CD4-positive, alpha-beta T cell treated with Interleukin-17A for 1 hour (primary cell): ENCODE data around the gene TBX10.
"Not testable (repeated sequence)": the region's sequence is repeated elsewhere in the genome, so short reads cannot be mapped to it uniquely, and the experiment has no call there.

Source experiments
- DNase-seq: peaks from one replicate; pipeline ENCODE4 v3.0.0-alpha.2; 2020

The TBX10 gene

GRCh38 chr11:67663532-67664212 is 24.1 kb upstream of the TBX10 start:
- no peak for DNase-seq

- no peak for DNase-seq
Observed at GRCh38 chr11:67662835-67663531, 23.4 kb upstream of the TBX10 start.

GRCh38 chr11:67662142-67662834 is 22.7 kb upstream of the TBX10 start:
- no peak for DNase-seq

- DNase-seq, result not testable (repeated sequence)
Observed at GRCh38 chr11:67660752-67661151, 21.2 kb upstream of the TBX10 start.

DNA sequence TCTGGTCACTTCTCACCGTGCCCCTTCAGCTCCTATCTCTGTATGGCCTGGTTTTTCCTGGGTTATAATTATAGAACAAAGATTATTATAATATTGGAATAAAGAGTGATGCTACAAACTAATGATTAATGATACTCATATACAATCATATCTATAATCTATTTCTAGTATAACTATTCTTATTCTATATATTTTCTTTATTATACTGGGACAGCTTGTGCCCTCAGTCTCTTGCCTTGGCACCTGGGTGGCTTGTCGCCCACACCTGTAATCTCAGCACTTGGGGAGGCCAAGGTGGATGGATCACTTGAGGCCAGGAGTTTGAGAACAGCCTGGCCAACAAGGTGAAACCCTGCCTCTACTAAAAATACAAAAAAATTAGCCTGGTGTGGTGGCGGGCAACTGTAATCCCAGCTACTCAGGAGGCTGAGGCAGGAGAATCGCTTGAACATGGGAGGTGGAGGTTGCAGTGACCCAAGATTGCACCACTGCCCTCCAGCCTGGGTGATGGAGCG is 20.1 kb upstream of the TBX10 start:
- DNase-seq, result not testable (repeated sequence)

GRCh38 chr11:67657300-67657699 is 17.7 kb upstream of the TBX10 start:
- no peak for DNase-seq

- no peak for DNase-seq
Observed at GRCh38 chr11:67656278-67656922, 16.8 kb upstream of the TBX10 start.

DNA sequence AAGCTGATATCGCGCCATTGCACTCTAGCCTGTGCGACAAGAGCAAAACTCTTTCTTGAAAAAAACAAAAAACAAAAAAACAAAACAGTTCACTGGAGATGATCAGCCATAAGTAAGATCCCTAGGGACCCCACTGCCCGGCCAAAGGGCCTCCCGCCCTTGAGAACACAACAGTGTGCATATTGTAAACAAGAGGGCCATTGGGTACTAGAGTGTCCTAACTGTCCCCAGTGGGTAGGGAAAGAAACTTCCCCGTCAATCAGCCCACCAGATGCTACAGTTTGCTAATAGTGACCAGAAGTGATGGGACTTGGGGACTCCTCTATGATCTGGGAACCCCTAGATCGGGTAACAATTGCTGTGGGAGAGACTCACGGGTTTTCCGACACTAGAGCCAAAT is 14.7 kb upstream of the TBX10 start:
- no peak for DNase-seq

- DNase-seq, result no peak
Observed at GRCh38 chr11:67652965-67653845, 13.6 kb upstream of the TBX10 start.

DNA sequence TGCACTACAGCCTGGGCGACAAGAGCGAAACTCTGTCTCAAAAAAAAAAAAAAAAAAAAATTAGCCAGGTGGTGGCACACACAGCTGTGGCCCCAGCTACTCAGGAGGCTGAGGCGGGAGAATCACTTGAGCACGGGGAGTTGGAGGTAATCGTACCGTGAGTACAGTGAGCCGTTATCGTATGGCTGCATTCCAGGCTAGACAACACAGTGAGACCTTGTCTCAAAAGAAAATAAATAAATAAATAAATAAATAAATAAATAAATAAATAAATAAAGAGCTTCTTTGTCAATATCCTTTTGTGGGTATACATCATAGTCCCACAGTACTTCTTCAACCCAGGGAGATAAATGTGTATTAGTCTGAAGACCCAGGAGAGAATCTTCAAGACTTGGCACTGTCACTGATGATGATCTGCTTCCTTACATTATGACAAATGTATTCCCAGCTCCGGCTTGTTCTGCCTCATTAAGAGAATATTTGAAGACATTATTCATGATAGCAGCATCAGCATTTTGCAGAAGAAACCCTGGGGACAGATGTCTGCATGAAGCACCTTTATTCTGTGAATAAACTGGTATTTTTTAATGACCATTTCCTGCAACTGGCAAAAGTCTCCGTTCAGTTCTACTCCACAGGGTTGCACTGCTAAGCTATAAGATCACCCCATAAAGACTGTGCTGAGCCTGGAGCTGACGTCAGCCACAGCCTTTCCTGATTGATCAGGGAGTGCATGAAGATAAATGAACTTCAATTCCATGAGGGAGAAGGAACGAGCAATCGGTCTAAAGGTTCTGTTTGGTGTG is 12.6 kb upstream of the TBX10 start:
- DNase-seq, result no peak

DNA sequence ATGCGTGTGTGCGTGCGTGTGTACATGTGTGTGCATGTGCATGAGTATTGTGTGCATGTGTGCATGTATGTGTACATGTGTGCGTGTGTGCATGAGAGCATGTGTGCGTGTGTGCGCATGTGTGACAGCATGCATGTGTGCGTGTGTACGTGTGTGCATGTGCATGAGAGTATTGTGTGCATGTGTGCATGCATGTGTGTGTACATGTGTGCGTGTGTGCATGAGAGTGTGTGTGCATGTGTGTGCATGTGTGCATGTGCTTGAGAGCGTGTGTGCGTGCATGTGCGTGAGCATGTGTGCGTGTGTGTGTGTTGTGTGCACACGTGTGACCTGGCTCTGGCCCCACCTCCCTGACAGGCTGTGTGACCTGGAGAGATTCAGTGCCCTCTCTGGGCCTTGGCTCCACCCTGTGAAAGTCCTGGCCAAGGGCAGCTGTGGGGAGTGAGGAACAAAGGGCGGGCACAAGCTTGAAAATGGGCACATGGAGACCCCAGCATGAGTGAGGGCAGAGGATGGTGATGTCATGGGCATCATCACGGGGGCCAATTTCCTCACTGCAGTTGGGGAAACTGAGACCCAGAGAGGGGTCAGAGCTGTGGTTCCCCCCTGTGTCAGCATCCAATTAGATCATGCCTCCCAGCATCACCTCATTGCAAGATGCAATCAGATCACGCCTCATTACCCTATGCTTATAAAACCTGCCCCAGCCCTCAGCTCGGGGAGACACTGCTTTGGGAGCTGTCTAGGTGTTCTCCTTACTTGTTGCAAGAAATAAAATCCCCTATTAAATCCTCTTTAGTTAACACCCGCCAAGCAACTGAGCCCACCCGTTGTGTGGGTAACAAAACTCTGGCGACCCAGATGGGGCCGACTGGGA is 10.3 kb upstream of the TBX10 start:
- no peak for DNase-seq

DNA sequence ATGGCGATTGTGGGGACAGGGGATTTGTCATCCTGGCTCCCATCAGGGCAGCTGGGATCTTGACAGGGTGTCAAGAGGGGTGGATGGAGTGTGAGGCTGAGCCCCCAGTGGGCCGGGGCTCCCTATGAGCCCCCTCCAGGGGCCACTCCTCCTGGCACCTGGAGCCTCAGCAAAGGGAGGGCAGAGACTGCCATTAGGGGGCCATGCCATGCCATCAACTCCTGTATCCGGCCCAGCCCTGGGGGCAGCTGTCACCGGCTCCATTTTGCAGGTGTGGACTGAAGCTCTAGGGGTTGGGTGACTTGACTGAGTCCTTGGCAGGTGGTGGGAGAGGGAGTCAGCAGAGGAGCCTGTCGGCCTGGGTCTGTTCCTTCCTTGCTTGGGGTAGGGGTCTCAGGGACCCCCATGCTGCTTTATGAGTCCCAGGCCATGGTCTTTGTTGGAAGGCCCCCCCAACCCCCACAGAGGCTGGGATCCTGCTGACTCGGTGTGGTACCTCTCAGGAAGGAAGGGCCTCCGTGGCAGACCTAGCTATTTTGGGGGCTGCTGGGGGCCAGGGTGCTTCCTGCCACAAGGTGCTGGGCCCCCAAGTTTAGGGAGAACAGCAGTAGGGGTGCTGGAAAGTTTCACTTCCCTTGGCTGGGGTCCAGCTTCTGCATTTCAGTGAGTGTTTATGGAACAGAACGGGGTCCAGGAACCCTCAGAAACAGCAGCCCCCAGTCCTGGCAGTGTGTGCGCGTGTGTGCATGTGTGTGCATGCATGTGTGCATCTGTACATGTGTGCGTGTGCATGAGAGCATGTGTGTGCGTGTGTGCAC is 9.4 kb upstream of the TBX10 start:
- DNase-seq, result no peak

DNA sequence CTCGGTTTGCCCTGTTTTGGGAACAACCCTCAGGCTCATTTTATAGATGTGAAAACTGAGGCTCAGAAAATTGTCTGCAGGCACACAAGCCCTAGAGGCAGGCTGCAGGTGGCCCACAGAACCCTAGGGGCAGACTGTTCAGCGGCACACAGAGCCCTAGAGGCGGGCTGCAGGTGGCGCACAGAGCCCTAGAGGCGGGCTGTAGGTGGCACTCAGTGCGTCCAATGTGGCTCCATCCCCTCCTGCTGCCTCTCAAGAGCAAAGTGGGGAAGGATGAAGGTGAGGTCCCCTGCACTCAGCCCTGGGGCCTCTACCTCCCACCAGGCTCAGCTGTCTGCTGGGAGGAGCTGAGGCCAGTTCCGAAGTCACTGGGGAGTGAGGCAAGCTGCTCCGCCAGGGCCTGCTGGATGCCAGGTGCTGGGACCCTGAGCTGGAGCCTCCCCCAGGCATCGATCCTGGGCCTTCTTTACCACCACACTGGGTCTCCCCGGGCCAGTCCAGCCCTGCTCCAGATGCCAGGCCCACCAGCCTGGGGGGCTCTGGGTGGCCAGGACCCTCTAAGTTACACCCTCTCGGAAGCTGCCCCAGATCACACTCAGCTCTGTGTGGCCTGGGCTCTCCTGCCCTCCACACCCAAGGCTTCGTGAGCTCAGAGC is 8.7 kb upstream of the TBX10 start:
- peak; percentile 63 for DNase-seq

DNA sequence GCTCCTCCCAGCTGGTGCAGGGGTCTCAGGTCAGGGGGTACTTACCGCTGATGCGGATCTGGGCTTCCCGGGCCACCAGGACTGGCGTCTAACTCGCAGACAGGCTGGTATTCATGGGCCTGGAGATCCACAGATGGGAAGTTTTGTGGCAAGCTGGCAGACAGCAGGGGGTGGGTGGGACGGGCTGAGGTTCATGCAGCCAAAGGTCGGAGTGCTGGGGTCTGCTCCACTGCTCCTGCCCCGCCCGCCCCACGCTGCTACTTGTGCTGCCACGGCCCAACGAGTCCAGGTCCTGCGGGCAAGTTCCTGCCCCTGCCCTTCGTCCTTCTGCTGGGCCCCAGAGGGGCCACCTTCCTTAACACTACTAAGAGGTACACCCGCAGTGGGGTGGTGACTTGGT is 7.9 kb upstream of the TBX10 start:
- no peak for DNase-seq

- peak; percentile 57 for DNase-seq
Observed at GRCh38 chr11:67646535-67647336, 7.2 kb upstream of the TBX10 start.

DNA sequence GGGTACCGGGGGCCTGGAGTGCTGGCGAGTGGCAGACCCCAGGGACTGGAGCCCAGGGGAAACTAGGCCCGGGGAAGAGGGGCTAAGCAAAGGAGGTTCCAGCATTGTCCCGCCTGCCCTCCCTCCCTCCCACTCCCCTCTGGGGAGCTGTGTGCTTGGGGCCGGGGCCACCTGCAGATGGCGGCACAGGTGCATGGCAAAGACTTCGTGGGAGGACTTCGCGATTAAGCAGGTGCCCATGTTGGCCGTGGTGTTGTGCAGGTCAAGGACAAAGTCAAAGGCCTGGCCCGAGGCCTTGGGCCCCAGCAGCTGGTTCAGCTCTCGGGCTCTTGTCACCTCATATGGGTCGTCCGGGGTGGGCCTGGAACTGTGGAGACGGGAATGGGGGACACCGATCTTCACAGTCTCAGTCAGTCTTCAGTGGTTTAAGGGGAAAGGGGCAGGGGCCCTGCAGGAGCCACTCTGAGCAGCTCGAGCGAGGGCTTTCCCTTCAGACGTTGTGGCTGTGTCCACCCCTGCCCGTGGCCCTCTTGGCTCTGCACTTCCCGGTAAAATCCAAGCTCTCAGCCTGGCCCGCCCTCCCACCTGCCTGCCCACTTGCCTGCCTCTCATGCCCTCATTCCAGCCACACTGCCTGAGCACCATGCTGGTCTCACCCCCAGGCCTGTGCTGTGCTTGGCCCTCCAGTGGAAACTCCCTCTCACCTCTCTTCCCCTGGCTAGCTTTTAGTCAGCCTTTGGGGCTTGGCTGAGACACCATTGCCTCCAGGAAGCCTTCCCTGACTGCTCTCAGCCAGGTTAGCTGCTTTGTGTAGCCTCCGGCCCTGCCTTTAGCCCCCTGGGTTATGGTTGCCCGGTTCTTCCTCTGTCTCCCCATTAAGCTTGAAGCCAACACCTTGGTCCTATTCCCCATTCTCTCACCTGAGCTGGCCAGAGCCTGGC is 6.2 kb upstream of the TBX10 start:
- DNase-seq, result no peak
